Naive thymus-derived CD4-positive, alpha-beta T cell (primary cell): ENCODE data around the gene APLP2. TPM values are rescaled to one million over a fixed set of nuclear protein-coding genes. Genes with fewer than 3 reads are reported as not detected.
"Not testable (repeated sequence)": the region's sequence is repeated elsewhere in the genome, so short reads cannot be mapped to it uniquely, and the experiment has no call there.

Experiments
- ATAC-seq: fragments of 150-1000 bp; cut with Tn5 transposase; 2 replicates; pipeline ENCODE4 v1.10.0; 2021; ENCODE audit warnings: mild to moderate bottlenecking, moderate library complexity
- CTCF ChIA-PET: fragments of 350-600 bp; sonication (Branson Sonifier 250); formaldehyde crosslinking; loops from one replicate; lab custom pipeline; 2021; ENCODE audit warnings: antibody characterized with exemption; lab: Charles Lee
- POLR2A ChIA-PET: fragments of 350-600 bp; sonication (Branson Sonifier 250); formaldehyde crosslinking; loops from one replicate; lab custom pipeline; 2021; ENCODE audit warnings: antibody characterized with exemption, inconsistent platforms; lab: Charles Lee
- DNase-seq, 9 donors: peaks; one replicate each; pipeline versions ENCODE4 v3.0.0 to v3.0.0-alpha.2; 2020 to 2022; ENCODE audit warnings: mixed read lengths in 1 of 9
- H3K27ac ChIP-seq: one replicate; pipeline ENCODE4 v1.7.0; 2013; ENCODE audit warnings: mild to moderate bottlenecking, low read depth, low read length, moderate library complexity
- H3K27me3 ChIP-seq, 2 donors: one replicate each; pipeline ENCODE4 v1.7.0; 2013; ENCODE audit warnings: low read length in 2 of 2, mild to moderate bottlenecking in 2 of 2, moderate library complexity in 2 of 2; ENCODE audit not compliant: control insufficient read depth in 2 of 2, insufficient read depth in 2 of 2
- H3K36me3 ChIP-seq, 3 experiments: 1 replicate in 2 of 3; 2 replicates in 1 of 3; pipeline ENCODE4 v1.7.0; 2013; ENCODE audit warnings: low read length in 3 of 3, mild to moderate bottlenecking in 3 of 3, moderate library complexity in 1 of 3; ENCODE audit not compliant: insufficient read depth in 3 of 3, control insufficient read depth in 2 of 3
- H3K4me1 ChIP-seq, 2 donors: one replicate each; pipeline ENCODE4 v1.7.0; 2013; ENCODE audit warnings: low read length in 2 of 2, mild to moderate bottlenecking in 2 of 2, moderate library complexity in 1 of 2; ENCODE audit not compliant: control insufficient read depth in 2 of 2, insufficient read depth in 2 of 2
- H3K4me3 ChIP-seq: 2 replicates; pipeline ENCODE4 v1.7.0; 2013; ENCODE audit warnings: mild to moderate bottlenecking, low read length
- H3K9me3 ChIP-seq, 3 experiments: 1 replicate in 2 of 3; 2 replicates in 1 of 3; pipeline ENCODE4 v1.7.0; 2013; ENCODE audit warnings: low read length in 3 of 3; ENCODE audit not compliant: control insufficient read depth in 2 of 3
- H3K27ac Mint-ChIP-seq, 9 donors: one replicate each; pipeline ENCODE4 v1.8.0; 2020 to 2022; ENCODE audit warnings: mixed read lengths in 9 of 9, mild to moderate bottlenecking in 8 of 9, moderate library complexity in 5 of 9, inconsistent platforms in 2 of 9
- H3K27me3 Mint-ChIP-seq, 5 donors: one replicate each; pipeline ENCODE4 v1.8.0; 2021 to 2022; ENCODE audit warnings: mixed read lengths in 5 of 5, mild to moderate bottlenecking in 1 of 5
- H3K36me3 Mint-ChIP-seq, 5 donors: one replicate each; pipeline ENCODE4 v1.8.0; 2020 to 2022; ENCODE audit warnings: mixed read lengths in 5 of 5, mild to moderate bottlenecking in 3 of 5, inconsistent platforms in 1 of 5
- H3K4me1 Mint-ChIP-seq, 7 donors: one replicate each; pipeline ENCODE4 v1.8.0; 2020 to 2022; ENCODE audit warnings: mixed read lengths in 7 of 7, mild to moderate bottlenecking in 3 of 7, inconsistent platforms in 1 of 7
- H3K4me3 Mint-ChIP-seq, 10 donors: one replicate each; pipeline ENCODE4 v1.8.0; 2020 to 2022; ENCODE audit warnings: mild to moderate bottlenecking in 10 of 10, mixed read lengths in 10 of 10, moderate library complexity in 6 of 10, inconsistent platforms in 2 of 10
- H3K9me3 Mint-ChIP-seq, 11 donors: one replicate each; pipeline ENCODE4 v1.8.0; 2020 to 2022; ENCODE audit warnings: mixed read lengths in 11 of 11, mild to moderate bottlenecking in 4 of 11, inconsistent platforms in 1 of 11, moderate library complexity in 1 of 11
- intact Hi-C, 2 donors: fragments of 100-400 bp; cut with micrococcal nuclease; formaldehyde crosslinking; loops; one replicate each; pipeline ENCODE4 v1.15.1; 2023
- polyA plus RNA-seq, 2 donors: library from polyadenylated mRNA; unstranded; fragments of 300-500 nt; fragmentation: Illumina TruSeq; gene quantifications; one replicate each; pipeline ENCODE4 v1.2.3, GENCODE V29; 2021
- total RNA-seq, 6 experiments: library from RNA in 5 of 6; stranded (reverse) in 5 of 6; gene quantifications; 1 replicate in 5 of 6; 2 replicates in 1 of 6; pipeline ENCODE4 v1.2.3 and lab custom pipeline; 2021 to 2026

The APLP2 gene
- total and polyA plus RNA-seq, 7 experiments from 2014 or later = 26.6 to 172 (median 46.3) TPM

DNA sequence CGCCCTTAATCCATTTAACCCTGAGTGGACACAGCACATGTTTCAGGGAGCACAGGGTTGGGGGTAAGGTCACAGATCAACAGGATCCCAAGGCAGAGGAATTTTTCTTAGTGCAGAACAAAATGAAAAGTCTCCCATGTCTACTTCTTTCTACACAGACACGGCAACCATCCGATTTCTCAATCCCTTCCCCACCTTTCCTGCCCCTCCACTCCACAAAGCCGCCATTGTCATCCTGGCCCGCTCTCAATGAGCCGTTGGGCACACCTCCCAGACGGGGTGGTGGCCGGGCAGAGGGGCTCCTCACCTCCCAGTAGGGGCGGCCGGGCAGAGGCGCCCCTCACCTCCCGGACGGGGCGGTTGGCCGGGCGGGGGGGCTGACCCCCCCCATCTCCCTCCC, 20.8 kb downstream of the APLP2 start:
- H3K9me3 Mint-ChIP-seq, ATAC-seq, H3K36me3 Mint-ChIP-seq, H3K36me3 ChIP-seq, CTCF ChIA-PET, DNase-seq, H3K27ac ChIP-seq, H3K4me1 ChIP-seq, POLR2A ChIA-PET, intact Hi-C loops, H3K27ac Mint-ChIP-seq, H3K4me3 Mint-ChIP-seq, H3K27me3 ChIP-seq, H3K9me3 ChIP-seq, H3K27me3 Mint-ChIP-seq, H3K4me3 ChIP-seq: not testable (repeated sequence)
- peaks cover 5 to 35% (median 26%) of the 10 kb centered on the region in 7 donors for H3K4me1 Mint-ChIP-seq

DNA sequence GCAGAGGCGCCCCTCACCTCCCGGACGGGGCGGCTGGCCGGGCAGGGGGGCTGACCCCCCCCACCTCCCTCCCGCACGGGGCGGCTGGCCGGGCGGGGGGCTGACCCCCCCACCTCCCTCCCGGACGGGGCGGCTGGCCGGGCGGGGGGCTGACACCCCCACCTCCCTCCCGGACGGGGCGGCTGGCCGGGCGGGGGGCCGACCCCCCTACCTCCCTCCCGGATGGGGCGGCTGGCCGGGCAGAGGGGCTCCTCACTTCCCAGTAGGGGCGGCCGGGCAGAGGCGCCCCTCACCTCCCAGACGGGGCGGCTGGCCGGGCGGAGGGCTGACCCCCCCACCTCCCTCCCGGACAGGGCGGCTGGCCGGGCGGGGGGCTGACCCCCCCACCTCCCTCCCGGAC, 21.5 kb downstream of the APLP2 start:
- DNase-seq, H3K27me3 ChIP-seq, H3K27ac ChIP-seq, ATAC-seq, H3K4me3 ChIP-seq, H3K36me3 Mint-ChIP-seq, H3K4me3 Mint-ChIP-seq, CTCF ChIA-PET, H3K4me1 ChIP-seq, H3K36me3 ChIP-seq, intact Hi-C loops, H3K9me3 ChIP-seq, H3K27me3 Mint-ChIP-seq, POLR2A ChIA-PET, H3K9me3 Mint-ChIP-seq, H3K27ac Mint-ChIP-seq: not testable (repeated sequence)
- peaks cover 5 to 32% (median 30%) of the 10 kb centered on the region in 7 donors for H3K4me1 Mint-ChIP-seq

DNA sequence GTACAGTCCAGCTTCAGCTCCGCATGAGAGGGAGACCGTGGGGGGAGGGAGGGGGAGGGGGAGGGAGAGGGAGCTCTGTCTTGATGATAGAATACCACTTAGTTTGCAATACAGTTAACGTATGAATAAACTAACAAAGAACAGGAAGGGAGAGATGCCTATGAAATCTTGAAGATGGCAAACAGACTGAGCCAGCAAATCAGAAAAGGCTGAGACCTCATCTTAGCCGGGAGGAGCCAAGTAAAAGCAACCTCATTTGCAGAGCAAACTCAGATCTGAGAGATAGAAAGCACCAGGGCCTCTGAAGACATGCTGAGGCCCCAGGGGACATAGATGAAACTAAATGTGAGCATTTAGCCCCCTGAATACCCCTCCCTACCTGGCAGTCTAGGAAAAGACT, 23.0 kb downstream of the APLP2 start:
- Mint-ChIP-seq H3K4me3 (no peak overlapping the region), H3K36me3 (peaks cover 0 to 9% (median 5%) of the 10 kb centered on the region in 5 donors), H3K27me3 (peaks cover 0 to 2% (median 0%) of the 10 kb centered on the region in 5 donors), H3K9me3 (no peaks in the 10 kb centered on the region), H3K27ac (no peak overlapping the region), H3K4me1 (peaks cover under 1 to 27% (median 21%) of the 10 kb centered on the region in 7 donors)
- DNase-seq = no peak
- intact Hi-C loops = no loop called here
- Histone ChIP-seq H3K27ac (no peak overlapping the region), H3K4me1 (no peaks in the 10 kb centered on the region), H3K4me3 (no peak overlapping the region), H3K9me3 (no peaks in the 10 kb centered on the region), H3K36me3 (no peaks in the 10 kb centered on the region), H3K27me3 (no peaks in the 10 kb centered on the region)
- ChIA-PET POLR2A (no interaction called here), CTCF (no interaction called here)
- no peak for ATAC-seq

DNA sequence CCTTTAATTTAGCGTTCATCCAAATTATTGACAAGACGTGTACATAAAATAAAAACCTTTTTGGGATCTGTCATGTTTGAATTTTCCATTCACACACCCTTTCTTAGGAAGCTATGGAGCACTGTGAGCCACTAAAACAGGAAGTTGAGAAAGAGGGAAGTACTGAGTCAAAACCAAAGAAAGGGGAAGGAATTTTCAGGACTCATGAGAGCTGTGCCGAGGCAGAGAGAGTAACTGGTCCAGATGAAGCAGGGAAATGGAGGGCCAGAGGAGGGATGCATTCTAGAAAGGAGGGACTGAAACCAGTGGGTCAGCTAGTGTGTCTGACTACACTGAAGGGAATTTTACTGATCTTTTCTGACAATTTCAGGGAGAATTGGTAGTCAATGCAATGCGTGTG, 24.9 kb downstream of the APLP2 start:
- H3K4me3 ChIP-seq = no peak overlapping the region
- Mint-ChIP-seq H3K27me3 (no peaks in the 10 kb centered on the region), H3K27ac (no peak overlapping the region), H3K4me3 (no peak overlapping the region), H3K36me3 (peaks cover 0 to 6% (median 5%) of the 10 kb centered on the region in 5 donors), H3K9me3 (no peaks in the 10 kb centered on the region), H3K4me1 (peaks cover 0 to 29% (median 10%) of the 10 kb centered on the region in 7 donors)
- H3K9me3 ChIP-seq = no peaks in the 10 kb centered on the region
- ATAC-seq (peak; percentile 63), DNase-seq (no peak)
- H3K4me1 ChIP-seq = no peaks in the 10 kb centered on the region
- ChIA-PET CTCF (no interaction called here), POLR2A (no interaction called here)
- H3K27ac ChIP-seq = no peak overlapping the region
- no peaks in the 10 kb centered on the region for H3K27me3 ChIP-seq
- no peaks in the 10 kb centered on the region for H3K36me3 ChIP-seq
- intact Hi-C loops = no loop called here

DNA sequence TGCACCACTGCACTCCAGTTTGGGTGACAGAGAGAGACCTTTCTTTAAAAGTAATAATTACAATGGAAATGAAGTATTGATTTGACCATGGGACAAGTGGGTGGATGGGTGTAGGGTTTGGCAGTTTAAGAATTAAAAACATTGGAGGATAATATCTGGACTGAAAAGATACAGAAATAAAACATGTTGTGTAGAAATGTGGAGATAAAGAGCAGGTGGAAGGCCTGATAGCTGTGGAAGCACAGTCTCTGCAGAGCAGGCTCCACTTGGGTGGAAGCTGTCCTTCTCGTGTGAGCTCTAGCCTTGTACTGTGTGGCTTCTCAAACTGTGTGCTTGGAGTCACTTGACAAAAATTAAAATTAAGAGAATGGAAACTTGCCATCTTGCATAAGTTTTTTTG, 25.6 kb downstream of the APLP2 start:
- Histone ChIP-seq H3K9me3 (no peaks in the 10 kb centered on the region), H3K36me3 (no peaks in the 10 kb centered on the region), H3K4me1 (no peaks in the 10 kb centered on the region), H3K27ac (no peak overlapping the region), H3K4me3 (no peak overlapping the region), H3K27me3 (no peaks in the 10 kb centered on the region)
- Mint-ChIP-seq H3K36me3 (peaks cover 0 to 6% (median 5%) of the 10 kb centered on the region in 5 donors), H3K27me3 (no peaks in the 10 kb centered on the region), H3K9me3 (no peaks in the 10 kb centered on the region), H3K4me1 (peaks cover 0 to 29% (median 10%) of the 10 kb centered on the region in 7 donors), H3K4me3 (no peak overlapping the region), H3K27ac (no peak overlapping the region)
- intact Hi-C loops = no loop called here
- DNase-seq (no peak), ATAC-seq (no peak)
- POLR2A ChIA-PET = no interaction called here
- CTCF ChIA-PET = interaction anchor here (0.5 kb wide), 1 partner anchor 234 kb away, joined by 3 read pairs; no protein-coding TSS in a partner anchor

DNA sequence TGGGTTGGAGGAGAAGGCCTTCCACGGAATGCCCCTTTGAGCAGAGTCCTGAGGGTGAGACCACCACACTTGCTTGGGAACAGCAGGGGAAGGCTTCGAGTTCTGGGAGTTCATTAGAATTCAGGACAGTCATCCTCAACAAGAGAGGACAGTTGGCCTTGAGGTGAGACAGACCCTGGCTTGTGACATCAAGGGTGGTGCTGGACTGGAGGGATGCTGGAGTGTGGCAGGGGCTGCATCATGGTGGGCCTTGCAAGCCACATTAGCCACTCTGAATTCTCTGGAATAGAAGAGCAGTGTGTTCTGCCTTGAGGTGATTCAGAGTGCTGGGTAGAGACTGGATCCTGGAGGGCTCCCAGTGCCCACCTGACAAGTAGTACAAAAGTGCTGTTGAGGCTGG, 26.3 kb downstream of the APLP2 start:
- ChIA-PET CTCF (no interaction called here), POLR2A (no interaction called here)
- Histone ChIP-seq H3K27ac (no peak overlapping the region), H3K4me3 (no peak overlapping the region), H3K4me1 (no peaks in the 10 kb centered on the region), H3K36me3 (no peaks in the 10 kb centered on the region), H3K27me3 (no peaks in the 10 kb centered on the region), H3K9me3 (no peaks in the 10 kb centered on the region)
- no peak for ATAC-seq
- no peak overlapping the region for H3K27ac Mint-ChIP-seq
- H3K4me1 Mint-ChIP-seq = peaks cover 0 to 29% (median 10%) of the 10 kb centered on the region in 7 donors
- H3K4me3 Mint-ChIP-seq = no peak overlapping the region
- intact Hi-C loops = no loop called here
- DNase-seq = no peak
- H3K36me3 Mint-ChIP-seq = peaks cover 0 to 6% (median 5%) of the 10 kb centered on the region in 5 donors
- no peaks in the 10 kb centered on the region for H3K9me3 Mint-ChIP-seq
- no peaks in the 10 kb centered on the region for H3K27me3 Mint-ChIP-seq

DNA sequence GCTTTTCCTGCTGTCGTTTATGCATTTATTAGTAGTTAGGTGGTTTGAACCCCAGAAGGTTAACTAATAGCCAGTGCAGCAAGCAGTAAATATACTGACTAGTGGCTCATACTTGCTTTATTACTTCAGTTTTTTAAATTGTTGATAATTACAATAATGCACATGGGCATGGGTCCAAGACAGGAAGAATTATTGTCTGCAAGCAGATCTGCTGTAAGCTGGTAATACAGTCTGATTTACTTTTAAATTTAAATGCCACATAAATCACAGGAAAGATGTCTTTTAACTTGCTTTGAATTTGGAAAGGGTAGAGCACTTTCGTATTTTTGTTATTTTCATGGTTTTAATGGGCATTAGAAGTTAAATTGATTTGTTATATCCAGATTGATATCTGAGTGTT, 27.1 kb downstream of the APLP2 start:
- no peak for DNase-seq
- H3K4me1 Mint-ChIP-seq = peaks cover 0 to 29% (median 10%) of the 10 kb centered on the region in 7 donors
- ATAC-seq = no peak
- H3K27ac ChIP-seq = no peak overlapping the region
- ChIA-PET POLR2A (no interaction called here), CTCF (interaction anchor here (0.5 kb wide), 1 partner anchor 35 kb away, joined by 5 read pairs; no protein-coding TSS in a partner anchor)
- no peaks in the 10 kb centered on the region for H3K36me3 ChIP-seq
- H3K27me3 ChIP-seq = no peaks in the 10 kb centered on the region
- no peak overlapping the region for H3K4me3 Mint-ChIP-seq
- intact Hi-C loops = no loop called here
- no peaks in the 10 kb centered on the region for H3K27me3 Mint-ChIP-seq
- no peak overlapping the region for H3K27ac Mint-ChIP-seq
- H3K9me3 Mint-ChIP-seq = no peaks in the 10 kb centered on the region
- peaks cover 0 to 6% (median 5%) of the 10 kb centered on the region in 5 donors for H3K36me3 Mint-ChIP-seq
- H3K4me3 ChIP-seq = no peak overlapping the region
- no peaks in the 10 kb centered on the region for H3K9me3 ChIP-seq
- H3K4me1 ChIP-seq = no peaks in the 10 kb centered on the region
